Kasumi-1 (cell line): Measurements from ENCODE around the gene ACKR2.

Source experiments
- DNase-seq, 2 experiments: peaks; one replicate each; lab custom pipeline; 2025; lab: John Stamatoyannopoulos, UW

ACKR2 gene, protein sequence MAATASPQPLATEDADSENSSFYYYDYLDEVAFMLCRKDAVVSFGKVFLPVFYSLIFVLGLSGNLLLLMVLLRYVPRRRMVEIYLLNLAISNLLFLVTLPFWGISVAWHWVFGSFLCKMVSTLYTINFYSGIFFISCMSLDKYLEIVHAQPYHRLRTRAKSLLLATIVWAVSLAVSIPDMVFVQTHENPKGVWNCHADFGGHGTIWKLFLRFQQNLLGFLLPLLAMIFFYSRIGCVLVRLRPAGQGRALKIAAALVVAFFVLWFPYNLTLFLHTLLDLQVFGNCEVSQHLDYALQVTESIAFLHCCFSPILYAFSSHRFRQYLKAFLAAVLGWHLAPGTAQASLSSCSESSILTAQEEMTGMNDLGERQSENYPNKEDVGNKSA

GRCh38 chr3:42809202-42809601 is at the start of gene ACKR2:
ACKR2 (plus strand) TSS chr3:42809445; CDS start chr3:42864503, 55,058 bp downstream.
- DNase-seq, result no peak

- DNase-seq, result peak; percentile 69 to 70
These were observed 47.1 kb upstream of the ACKR2 start for GRCh38 chr3:42762046-42762724.

DNA sequence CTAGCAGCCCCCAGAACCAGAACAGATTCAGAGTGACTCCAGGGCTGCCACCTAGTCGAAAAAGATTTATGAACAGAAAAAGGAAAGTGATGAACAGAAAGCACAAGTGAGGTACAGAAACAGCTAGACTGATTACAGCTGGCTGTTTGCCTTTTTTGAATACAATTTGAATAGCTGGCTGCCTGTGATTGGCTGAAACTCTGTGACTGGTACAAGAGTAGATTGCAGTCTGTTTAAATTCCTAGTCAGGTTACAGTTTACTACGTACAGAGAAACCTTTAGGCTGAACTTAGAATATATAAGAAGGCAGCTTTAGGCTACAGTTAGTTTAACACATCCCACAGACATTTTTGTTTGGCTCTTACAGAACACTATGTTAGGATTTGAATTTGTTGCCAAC is 46.2 kb upstream of the ACKR2 start:
- no peak for DNase-seq

DNA sequence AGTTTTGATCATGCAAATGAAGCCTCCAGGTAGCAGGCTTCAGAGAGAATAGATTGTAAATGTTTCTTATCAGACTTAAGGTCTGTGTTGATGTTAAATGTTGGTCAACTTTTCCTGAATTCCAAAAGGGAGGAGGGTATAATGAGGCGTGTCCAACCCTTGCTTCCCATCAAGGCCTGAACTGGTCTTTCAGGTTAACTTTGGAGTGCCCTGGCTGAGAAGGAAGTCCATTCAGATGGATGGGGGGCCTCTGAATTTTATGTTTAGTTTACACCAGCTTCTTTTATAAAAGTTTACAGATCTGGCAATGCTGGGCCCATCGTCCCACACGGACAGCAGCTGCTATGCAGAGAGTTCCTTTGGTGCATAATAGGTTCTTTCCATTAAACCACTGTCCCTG is 45.1 kb upstream of the ACKR2 start:
- no peak for DNase-seq

- DNase-seq, result no peak
These were observed 44.5 kb upstream of the ACKR2 start for GRCh38 chr3:42764561-42765295.

DNA sequence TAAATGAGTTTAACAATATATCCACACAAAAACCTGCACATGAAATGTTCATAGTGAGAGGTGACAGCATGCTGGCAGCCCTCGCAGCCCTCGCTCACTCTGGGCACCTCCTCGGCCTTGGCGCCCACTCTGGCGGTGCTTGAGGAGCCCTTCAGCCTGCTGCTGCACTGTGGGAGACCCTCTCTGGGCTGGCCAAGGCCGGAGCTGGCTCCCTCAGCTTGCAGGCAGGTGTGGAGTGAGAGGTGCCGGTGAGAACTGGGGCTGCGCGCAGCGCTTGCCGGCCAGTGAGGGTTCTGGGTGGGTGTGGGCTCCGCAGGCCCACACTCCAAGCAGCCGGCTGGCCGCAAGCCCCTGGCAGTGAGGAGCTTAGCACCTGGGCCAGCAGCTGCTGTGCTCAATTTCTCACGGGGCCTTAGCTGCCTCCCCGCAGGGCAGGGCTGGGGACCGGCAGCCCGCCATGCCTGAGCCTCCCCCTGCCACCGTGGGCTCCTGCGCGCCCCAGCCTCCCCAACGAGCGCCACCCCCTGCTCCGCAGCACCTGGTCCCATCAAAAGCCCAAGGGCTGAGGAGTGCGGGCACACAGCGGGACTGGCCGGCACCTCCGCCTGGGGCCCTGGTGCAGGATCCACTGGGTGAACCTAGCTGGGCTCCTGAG is 39.6 kb upstream of the ACKR2 start:
- DNase-seq, result no peak

GRCh38 chr3:42771271-42771670 is 38.0 kb upstream of the ACKR2 start:
- DNase-seq, result no peak

DNA sequence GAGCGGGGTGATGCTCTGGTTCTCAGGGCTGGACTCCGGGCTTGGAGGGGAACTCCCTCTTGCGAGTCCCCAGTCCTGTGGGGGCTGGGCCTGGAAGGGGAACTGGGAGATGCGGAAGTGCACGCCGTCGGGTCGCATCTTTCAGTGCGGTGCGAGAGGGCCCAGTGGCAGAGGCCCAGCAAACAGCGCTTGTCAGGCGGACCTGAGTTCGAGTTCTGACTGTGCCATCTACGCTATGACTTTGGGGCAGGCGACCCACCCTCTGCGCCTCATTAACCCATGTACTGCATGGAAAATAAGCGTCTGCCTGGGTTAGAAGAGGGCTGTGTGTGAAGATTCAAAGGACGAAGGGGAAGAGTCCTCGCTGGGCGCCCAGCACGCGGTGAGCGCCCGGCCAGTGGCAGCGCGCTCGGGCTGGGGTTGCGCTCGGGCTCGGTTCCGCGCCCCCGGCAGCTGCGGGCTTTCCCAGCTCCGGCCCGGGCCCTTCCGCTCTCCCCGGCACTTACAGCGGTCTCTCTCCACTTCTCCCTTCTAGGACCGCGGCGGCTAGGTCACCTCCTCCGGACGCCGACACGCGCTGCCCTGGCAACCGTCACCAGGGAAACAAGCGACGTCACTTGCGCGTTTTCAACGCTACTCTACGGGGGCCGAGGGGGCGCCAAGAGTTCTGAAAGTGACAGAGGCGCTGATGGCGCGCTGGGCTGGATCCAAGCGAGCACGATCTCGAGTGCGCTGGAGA is 36.4 kb upstream of the ACKR2 start, which contains the start of gene CCDC13:
TSS of gene CCDC13 (minus strand) at position 584 of the 739 bp plus-strand sequence. CDS start 14,908 bp downstream, outside the sequence.
- DNase-seq, result peak; percentile 91 to 94

GRCh38 chr3:42773409-42773751 is 35.9 kb upstream of the ACKR2 start:
- no peak for DNase-seq

DNA sequence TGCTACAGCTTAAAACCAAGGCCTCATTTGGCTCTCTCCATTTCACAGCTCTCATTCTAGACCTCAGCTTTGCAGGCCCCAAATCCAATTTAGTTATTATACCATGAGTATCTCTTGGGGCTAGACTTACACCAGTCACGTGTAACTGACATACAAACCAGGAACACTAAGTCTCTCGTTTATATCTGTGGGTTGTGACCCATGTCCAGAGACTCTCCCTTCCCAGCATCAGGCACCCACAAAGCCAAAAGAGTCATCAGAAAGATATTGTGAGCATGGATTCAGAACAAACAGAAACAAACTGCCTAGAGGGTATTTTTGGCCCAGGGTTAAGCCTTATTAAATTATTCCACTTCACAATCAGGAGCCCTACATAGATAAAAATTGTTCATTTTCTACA is 30.6 kb upstream of the ACKR2 start:
- DNase-seq, result no peak

- DNase-seq, result no peak
These were observed 28.8 kb upstream of the ACKR2 start for GRCh38 chr3:42780398-42780797.

DNA sequence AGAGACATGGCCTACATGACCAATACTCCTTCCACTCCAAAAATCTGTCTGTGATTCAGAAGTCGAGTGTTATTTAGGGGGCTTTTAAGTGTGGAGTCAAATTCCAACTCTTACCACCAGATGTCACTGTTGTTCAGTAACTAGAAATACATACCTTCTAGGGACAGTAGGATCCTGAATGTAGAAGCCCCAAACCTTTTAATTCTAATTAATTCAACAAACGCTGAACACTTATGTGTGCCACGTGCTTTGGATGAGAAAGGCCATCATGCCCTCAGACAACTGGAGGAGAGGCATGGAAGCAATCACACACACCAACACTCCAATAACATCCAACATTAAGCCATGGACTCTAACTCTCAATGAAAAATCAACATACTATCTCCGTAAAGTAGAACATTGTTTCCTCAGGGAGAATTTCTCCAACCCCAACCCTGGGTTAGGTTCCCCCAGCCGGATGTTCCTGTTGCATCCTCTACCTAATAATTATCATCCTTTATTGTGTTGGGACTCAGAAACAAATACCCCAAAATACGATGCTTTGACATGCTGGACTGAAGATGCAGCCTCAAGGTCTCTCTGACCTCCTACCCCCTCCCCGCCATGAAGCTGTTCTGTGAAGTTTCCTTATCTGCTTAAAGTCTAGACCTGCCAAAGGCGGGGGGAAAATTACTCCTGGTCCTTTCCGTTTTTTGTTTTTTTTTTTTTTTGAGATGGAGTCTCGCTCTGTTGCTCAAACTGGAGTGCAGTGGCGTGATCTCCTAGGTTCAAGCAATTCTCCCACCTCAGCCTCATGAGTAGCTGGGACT is 28.1 kb upstream of the ACKR2 start:
- peak; percentile 70 to 84 for DNase-seq

GRCh38 chr3:42786212-42786611 is 23.0 kb upstream of the ACKR2 start:
- no peak for DNase-seq

DNA sequence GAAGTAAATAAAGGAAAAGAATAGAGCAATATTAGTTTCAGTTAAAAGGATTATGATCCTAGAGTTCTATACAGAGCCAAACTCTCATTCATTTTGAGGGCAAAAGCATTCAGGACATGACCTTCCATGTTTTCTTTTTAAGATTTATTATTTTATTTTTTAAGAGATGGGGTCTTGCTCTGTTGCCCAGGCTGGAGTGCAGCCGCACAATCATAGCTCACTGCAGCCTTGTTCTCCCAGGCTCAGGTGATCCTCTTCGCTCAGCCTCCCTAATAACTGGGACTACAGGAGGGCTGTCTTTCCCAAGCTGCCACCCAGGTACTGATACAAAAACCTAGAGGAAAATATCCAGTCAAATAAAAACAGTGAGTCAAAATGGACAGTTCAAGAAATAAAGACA is 22.6 kb upstream of the ACKR2 start:
- no peak for DNase-seq

GRCh38 chr3:42790714-42791229 is 18.5 kb upstream of the ACKR2 start:
- DNase-seq, result no peak

GRCh38 chr3:42795621-42796181 is 13.5 kb upstream of the ACKR2 start:
- DNase-seq, result no peak

- DNase-seq, result no peak
These were observed 12.8 kb upstream of the ACKR2 start for GRCh38 chr3:42796332-42796885.

GRCh38 chr3:42799376-42799775 is 9.9 kb upstream of the ACKR2 start:
- no peak for DNase-seq

- DNase-seq, result peak in 1 of 2 experiments; percentile 10
These were observed 9.0 kb upstream of the ACKR2 start for GRCh38 chr3:42800251-42800650.
